GDM1 (cell line): ENCODE data around the gene IL27RA.
"Not testable (repeated sequence)": the region's sequence is repeated elsewhere in the genome, so short reads cannot be mapped to it uniquely, and the experiment has no call there.

Experiments used
- DNase-seq: peaks from one replicate; lab custom pipeline; 2025; lab: John Stamatoyannopoulos, UW

Gene IL27RA

DNA sequence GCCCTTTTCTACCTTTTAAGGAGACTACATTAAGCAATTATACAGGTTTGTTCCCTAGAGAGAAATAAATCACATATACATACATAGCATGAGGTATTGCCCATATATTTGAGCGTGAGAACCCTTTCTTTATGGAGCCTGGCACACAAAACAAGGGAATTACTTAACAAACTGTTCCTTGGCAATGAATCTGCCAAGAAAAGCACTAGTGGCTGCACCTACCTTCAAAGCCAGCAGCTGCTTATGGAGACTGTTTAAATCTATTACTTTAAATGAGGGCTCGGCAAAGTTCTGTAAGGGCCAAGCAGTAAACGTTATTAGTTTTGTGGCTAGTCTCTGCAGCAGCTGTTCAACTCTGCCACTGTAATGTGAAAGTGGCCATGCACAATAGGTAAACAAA, 32.5 kb upstream of the IL27RA start:
- no peak for DNase-seq

DNA sequence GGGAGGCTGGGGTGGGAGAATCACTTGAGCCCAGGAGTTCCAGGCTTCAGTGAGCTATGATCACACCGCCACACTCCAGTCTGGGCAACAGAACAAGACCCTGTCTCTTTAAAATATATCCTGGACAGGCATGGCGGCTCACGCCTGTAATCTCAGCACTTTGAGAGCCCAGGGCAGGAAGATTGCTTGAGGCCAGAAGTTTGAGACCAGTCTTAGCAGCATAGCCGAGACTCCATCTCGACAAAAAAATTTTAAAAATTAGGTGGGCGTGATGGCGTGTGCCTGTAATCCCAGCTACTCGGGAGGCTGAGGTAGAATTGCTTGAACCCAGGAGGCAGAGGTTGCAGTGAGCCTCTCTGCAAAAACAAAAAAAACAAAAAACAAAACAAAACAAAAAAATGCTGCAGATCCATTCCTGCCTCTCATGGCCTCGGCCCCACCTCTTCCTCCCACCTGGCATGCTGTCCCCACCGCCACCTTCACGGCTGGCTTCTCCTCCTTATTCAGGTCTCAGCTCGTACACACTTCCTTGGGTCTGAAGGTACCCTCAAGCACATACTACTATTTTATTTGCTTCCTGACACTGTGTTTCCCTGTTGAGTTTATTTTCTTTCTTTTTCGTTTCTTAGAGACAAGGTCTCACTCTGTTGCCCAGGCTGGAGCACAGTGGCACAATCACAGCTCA, 30.7 kb upstream of the IL27RA start:
- no peak for DNase-seq

GRCh38 chr19:14002571-14003250, 28.9 kb upstream of the IL27RA start:
- DNase-seq, result no peak

- no peak for DNase-seq
Observed at GRCh38 chr19:14003251-14004055, 28.1 kb upstream of the IL27RA start.

- DNase-seq, result no peak
Observed at GRCh38 chr19:14004619-14005348, 26.8 kb upstream of the IL27RA start.

DNA sequence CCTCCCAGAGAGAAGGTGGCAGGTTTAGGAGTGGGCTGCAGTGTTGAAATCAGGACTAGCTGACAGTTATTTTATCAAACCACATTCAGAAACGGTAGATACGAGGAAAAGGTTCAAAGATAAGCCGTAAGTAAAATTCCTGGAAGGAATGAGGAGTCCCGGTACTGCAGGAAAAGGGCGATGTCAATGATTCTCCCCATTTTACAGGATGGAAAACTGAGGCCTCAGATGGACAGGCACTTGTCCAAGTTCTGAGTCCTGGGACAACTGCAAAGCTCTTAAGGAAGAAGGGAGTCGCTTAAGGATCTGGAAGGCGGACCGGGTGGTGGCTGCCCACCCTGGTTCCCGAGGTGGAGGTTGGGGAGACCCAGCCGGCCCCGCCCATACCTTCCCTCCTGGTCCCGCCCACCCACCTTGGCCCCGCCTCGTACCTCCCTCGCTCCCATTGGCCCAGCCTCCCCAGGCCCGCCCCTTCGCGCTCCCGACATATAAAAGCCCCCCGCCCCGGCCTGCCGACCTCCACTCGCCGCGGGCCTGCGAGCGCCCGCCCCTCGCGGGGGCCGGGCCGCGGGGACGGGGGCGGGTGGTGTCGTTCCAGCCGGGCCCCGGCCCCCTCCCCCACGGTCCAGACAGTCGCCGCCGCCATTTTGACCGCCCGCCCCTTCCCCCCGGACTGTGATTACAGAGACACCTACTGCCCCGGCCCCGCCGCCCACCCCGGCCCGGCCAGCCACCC, 26.0 kb upstream of the IL27RA start:
- DNase-seq, result peak; percentile 80

DNA sequence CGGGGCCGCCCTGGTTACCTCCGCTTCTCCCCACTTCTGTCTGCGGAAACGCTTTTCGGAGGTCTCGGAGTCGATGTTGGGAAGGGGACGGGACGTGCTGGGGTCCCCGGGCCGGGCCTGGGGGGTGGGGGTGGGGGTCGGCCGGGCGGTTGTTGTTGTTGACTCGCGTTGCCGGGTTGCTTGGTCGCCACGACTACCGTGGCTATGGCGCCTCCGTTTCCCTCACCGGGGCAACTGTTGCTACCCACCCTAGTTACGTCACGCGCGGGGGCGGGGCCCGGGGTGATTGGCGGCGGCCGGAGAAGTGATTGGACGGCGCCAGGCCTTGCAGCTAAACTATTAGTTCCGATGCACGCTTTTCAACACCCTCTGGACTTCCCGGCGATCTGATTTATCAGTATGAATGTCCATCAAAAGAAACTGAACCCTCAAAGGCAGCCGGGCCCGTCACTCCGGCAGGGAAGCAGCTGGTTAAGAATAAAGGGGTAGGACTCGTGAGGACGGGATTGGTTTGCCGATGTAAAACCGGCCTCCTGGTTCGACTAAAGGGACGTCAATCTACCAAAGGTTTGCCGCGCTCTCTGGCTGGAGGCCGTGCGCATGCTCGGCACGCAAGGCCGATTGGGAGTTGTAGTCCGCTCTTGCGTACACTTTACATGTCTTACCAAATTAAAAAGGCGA, 25.3 kb upstream of the IL27RA start, which contains the start of gene RFX1:
Gene RFX1, minus strand, starts transcription at position 236 of the 681 bp plus-strand sequence. CDS start 12,477 bp downstream, outside the sequence.
- DNase-seq, result peak; percentile 99

DNA sequence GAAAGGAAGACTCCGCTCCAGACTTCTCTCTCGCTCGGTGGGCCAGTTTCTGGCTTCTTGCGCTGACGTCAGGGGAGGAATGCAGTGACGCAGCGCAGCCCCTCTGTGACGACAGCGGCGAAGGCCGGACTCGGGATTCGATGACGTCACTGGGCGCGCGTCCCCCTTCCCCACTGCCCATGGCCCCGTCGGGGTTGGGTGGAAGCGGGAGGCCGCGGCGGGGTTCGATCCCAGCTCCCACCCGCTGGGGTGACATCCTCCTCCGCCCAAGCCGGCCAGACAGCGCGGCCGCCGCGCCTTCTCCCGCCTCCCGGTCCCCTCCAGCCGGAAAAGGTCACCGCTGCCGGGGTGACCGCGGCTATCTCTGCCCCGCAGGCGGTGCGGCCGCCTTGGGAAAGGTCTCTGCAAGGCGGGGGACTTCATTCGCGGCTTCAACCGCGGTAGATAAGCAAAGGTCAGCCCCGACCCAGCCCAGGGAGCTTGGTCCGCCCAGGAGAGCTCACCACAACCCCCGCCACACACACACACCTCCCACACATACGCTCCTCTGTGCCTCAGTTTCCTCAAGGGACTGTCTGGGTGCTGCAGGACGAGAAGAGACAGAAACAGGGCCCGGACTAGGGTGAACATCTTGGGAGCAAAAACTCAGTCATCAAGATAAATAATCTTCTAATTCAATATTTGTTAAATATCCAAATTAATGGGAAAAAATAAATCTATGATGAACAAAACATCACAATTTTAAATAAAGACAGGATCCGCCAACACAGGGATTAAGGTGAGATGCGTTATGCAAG, 24.6 kb upstream of the IL27RA start:
- peak; percentile 59 for DNase-seq

DNA sequence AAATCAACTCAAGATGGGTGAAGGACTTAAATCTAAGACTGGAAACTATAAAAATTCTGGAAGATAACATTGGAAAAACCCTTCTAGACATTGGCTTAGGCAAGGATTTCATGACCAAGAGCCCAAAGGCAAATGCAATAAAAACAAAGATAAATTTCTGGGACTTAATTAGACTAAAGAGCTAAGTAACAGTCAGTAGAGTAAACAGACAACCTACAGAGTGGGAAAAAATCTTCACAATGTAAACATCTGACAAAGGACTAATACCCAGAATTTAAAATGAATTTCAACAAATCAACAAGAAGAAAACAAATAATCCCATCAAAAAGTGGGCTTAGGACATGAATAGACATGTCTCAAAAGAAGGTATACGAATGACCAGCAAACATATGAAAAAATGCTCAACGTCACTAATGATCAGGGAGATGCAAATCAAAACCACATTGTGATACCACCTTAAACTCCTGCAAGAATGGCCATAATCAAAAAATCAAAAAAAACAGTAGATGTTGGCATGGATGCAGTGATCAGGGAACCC, 19.1 kb upstream of the IL27RA start:
- no peak for DNase-seq

GRCh38 chr19:14015524-14016035, 16.0 kb upstream of the IL27RA start:
- no peak for DNase-seq

DNA sequence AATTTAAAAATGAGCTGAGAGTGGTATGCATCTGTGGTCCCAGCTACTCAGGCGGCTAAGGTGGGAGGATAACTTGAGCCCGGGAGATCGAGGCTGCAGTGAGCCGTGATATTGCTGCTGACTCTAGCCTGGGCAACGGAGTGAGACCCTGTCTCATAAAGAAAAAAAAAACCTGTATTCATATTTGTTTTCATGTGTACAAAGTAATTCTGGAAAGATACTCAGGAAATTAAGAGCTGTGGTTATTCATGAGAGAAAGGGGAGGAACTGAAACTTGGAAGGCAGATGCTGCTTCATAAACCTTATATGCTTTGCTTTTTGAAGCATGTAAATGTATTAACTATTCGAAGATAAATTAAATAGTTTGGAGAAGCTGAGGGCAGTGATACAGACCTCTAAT, 12.5 kb upstream of the IL27RA start:
- no peak for DNase-seq

- not testable (repeated sequence) for DNase-seq
Observed at GRCh38 chr19:14019739-14020138, 11.8 kb upstream of the IL27RA start.

DNA sequence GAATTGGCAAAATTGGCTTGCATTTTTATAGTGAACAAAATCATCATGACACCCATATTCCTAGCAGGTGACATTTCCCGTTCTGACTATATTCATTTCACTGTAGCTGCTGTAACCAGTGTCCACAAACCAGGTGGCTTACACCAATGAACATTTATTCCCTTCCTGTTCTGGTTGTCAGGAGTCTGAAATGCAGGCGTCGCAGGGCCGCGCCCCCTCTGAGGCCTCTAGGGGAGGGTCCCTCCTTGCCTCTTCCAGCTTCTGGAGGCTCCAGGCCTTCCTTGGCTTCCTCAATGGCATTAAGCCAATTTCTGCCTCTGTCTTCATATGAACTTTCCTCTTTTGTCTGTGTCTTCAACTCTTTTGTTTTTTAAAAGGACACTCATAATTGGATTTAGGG, 10.1 kb upstream of the IL27RA start:
- DNase-seq, result peak; percentile 17

- no peak for DNase-seq
Observed at GRCh38 chr19:14022469-14022868, 9.1 kb upstream of the IL27RA start.

GRCh38 chr19:14023404-14024235, 7.9 kb upstream of the IL27RA start:
- DNase-seq, result peak; percentile 68

DNA sequence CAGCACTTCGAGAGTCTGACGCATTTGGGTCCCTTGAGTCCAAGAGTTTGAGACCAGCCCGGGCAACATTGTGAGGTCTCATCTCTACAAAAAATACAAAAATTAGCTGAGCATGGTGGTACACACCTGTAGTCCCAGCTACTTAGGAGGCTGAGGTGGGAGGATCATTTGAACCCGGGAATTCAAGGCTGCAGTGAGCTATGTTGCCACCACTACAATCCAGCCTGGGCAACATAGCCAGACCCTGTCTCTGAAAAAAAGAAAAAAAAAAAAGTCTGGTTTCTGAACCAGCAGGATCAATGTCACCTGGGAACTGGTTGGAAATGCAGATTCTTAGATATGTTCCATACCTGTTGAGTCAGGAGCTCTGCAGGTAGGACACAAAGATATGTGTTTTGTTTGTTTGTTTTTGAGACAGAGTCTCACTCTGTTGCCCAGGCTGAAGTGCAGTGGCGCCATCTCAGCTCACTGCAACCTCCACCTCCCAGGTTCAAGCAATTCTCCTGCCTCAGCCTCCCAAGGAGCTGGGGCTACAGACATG, 4.8 kb upstream of the IL27RA start:
- DNase-seq, result not testable (repeated sequence)

GRCh38 chr19:14027856-14028450, 3.6 kb upstream of the IL27RA start, which contains the start of gene RLN3:
RLN3 (plus strand) TSS chr19:14028148; CDS start chr19:14028205, 57 bp downstream.
- no peak for DNase-seq

- DNase-seq, result no peak
Observed at GRCh38 chr19:14028901-14029300, 2.7 kb upstream of the IL27RA start.
